HG03354 (cell line): ENCODE measurements around the gene ZCWPW1.
"Not testable (repeated sequence)": the region's sequence is repeated elsewhere in the genome, so short reads cannot be mapped to it uniquely, and the experiment has no call there.

Experiments
- ATAC-seq: cut with Tn5 transposase; IDR thresholded peaks from one replicate; pipeline ENCODE4 v1.9.1; 2021; ENCODE audit warnings: mild to moderate bottlenecking; ENCODE audit not compliant: unreplicated experiment, poor library complexity, severe bottlenecking

ZCWPW1 gene

GRCh38 chr7:100407285-100408180 lies 21.0 kb downstream of the ZCWPW1 start:
- no peak for ATAC-seq

DNA sequence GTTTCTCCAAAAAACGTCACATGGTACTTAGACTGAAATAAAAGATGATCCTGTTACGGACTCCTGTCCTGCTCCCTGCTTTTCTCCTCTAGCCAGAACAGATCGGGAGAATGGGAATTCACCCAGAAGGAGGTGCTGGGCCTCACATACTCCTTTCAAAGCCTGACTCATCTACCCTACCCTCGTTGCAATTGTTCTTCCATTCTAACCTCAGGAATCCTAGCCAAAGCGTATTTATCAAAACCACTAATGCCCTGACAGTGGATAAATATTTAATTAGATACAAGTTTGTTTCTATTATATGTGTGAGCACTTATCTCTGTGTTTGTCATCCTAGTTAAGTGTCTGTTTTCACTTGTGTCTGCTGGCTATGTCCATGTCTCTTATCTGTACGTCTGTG lies 21.7 kb downstream of the ZCWPW1 start:
- ATAC-seq = no peak

GRCh38 chr7:100402241-100402640 lies 26.3 kb downstream of the ZCWPW1 start:
- ATAC-seq = no peak

DNA sequence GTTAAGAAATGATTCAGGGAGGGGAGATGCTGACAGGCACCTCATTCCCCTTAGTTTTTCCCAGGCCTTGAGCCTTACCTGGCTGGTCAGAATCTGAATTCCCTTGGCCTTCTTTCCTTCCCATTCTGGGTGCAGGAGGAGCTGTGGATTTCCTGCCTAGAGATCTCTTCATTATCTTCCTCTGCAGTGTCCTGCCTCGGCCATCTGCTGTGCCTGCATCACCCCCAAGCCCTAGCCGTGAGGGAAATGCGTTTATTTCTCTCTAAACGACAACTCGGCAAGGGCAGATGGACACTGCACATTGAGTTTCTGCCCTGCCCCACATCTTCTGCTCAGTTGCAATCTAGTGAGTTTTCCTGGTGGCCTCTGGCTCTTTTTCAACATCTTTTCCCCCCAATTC lies 26.7 kb downstream of the ZCWPW1 start:
- ATAC-seq = no peak

DNA sequence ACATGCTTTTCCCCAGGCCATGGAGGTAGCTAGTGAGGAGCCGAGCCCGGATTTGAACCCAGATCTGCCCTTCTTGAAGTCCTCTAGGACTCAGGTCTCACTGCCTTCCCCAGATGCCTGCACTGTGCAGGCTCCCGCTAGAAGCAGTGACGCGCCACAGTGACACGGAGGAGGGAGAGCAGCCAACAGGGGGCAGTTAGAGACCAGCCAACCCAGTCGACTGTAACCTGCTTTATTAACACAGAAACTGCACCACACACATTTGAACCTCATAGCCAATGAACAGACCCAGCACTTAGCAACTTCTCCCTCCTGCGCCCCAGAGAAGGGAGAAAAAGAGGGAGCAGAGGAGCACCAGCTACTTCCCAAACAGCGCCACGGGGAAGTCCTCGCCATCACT lies 27.8 kb downstream of the ZCWPW1 start:
- no peak for ATAC-seq

- ATAC-seq = no peak
These were observed 28.5 kb downstream of the ZCWPW1 start for GRCh38 chr7:100400041-100400440.

DNA sequence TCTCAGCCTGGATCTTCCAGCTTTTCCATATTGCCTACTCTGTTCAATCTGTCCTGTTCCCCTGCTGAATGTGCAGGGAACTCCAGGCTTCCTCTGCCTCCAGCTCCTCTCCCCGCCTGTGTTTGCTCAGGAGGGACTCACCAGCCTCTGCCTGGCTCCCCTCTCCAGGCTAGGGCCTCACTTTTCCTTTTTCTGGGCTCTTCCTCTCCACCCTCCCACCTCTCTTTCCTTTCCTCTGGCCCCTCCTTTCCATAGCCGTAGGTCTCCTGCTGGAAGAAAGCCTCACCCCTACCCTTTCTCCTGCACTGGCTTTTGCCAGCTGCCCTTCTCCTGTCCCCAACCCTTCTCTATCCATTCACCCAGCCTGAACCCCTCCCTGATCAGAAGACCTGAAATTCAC lies 30.3 kb downstream of the ZCWPW1 start:
- ATAC-seq = no peak

DNA sequence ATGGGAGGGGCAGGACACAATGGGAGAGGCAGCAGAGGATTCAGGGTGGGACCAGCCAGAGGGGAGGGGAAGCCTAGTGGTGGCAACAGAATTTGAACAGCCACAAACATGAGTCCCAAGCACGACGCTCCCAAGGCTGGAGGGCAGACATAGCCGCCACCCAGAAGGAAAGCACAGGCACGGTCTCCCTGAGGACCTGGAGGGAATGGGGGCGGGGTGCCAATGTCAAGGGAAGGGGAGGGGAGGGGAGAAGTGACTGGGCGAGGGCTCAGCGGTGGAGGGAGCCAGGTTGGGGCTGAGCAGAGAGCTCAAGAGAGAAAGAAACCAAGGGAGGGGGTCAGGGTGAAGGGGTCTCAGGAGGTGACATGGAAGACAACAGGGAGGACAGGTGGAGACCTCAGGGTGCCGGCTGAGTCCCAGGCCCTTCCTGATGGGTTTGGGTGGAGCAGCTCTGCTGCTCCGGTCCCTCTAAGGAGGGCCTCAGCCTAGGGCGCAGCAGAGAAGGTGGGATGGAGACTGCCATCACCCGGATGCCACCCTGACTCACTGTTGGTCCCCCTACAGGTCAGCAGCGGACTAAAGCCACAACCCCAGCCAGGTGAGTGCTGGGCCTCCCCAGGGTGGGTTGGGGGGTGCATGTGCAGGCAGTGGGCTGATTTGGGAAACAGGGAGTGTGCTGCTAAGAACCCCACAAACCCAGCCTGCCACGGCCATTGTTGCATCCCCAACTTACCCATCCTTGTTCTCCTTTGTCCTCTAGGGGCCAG lies 31.0 kb downstream of the ZCWPW1 start:
- no peak for ATAC-seq

GRCh38 chr7:100396421-100396982 lies 32.0 kb downstream of the ZCWPW1 start:
- ATAC-seq = peak; percentile 87

GRCh38 chr7:100394077-100394476 lies 34.4 kb downstream of the ZCWPW1 start:
- no peak for ATAC-seq

DNA sequence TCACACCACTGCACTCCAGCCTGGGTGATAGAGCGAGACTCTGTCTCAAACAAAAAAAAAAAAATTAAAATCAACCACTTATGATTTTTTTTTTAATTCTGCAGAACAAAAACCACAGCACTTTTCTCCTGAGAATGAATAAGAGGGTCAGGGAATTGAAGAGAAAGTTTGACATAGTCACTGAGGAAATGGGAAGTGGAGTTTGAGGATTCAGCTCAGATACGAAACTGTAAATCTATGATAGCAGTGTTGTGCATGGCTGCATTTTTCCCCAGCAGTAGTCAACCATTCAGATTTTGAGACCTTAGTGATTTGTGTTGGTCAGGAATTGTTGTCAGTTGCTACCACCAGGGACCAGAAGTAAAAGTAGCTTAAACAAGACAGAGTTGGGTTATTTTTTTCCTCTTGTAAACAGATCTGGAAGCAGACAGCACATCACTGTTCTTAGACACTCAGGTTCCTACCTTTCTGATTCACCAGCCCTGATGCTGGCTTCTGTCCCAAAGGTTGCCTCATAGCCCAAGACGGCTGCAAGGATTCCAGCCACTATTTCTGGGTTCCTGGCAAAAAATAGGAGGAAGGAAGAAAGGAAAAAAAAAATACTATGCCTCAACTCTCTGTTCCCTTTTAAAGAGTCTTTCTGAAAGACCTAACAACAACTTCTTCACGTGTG lies 35.1 kb downstream of the ZCWPW1 start:
- ATAC-seq = no peak

GRCh38 chr7:100390286-100391009 lies 38.1 kb downstream of the ZCWPW1 start:
- ATAC-seq = no peak

- ATAC-seq = no peak
These were observed 38.9 kb downstream of the ZCWPW1 start for GRCh38 chr7:100389437-100390088.

- no peak for ATAC-seq
These were observed 40.8 kb downstream of the ZCWPW1 start for GRCh38 chr7:100387695-100388094.

- ATAC-seq = no peak
These were observed 41.6 kb downstream of the ZCWPW1 start for GRCh38 chr7:100386940-100387339.

DNA sequence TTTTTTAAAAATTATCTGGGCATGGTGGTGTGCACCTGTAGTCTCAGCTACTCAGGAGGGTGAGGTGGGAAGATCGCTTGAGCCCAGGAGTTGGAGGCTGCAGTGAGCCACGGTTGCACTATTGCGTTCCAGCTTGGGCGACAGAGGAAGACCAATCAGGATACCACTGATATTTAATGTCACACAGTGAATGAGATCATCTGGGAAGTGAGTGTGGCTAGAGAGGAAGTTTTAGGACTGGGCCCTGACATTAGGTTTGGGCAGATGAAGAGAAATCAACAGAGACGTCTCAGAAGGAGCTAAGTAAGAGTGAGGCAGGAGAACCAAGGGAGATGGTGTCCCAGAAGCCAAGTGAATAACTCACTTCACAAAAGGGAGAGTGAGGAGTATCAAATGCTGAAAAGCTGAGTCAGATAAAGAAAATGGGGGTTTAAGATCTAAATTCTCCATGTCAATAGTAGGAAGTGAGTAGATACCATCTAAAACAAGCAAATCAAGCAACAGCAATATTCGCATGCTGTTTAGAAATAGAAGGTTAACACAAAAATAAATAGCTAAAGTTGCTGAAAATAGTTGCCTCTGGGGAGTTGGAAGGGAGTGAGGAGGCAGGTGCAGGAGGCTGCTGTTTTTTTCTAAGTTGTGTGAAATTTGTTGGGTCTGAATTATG lies 43.7 kb downstream of the ZCWPW1 start:
- ATAC-seq = no peak

DNA sequence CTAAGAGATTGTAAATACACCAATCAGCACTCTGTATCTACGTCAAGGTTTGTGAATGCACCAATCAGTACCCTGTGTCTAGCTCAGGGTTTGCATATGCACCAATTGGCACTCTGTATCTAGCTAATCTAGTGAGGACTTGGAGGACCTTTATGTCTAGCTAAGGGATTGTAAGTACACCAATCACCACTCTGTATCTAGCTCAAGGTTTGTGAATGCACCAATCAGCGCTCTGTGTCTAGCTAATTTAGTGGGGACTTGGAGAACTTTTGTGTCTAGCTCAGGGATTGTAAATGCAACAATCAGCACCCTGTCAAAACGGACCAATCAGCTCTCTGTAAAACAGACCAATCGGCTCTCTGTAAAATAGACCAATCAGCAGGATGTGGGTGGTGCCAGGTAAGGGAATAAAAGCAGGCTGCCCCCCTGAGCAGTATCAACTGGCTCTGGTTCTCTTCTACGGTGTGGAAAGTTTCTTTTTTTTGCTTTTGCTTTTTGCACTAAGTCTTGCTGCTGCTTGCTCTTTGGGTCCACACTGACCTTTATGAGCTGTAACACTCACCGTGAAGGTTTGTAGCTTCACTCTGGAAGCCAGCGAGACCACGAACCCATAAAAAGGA lies 46.2 kb downstream of the ZCWPW1 start:
- ATAC-seq = not testable (repeated sequence)
